GM21717 (cell line): Measurements from ENCODE around the gene AP2A2.

ENCODE experiments used
- ATAC-seq: cut with Tn5 transposase; IDR thresholded peaks from one replicate; pipeline ENCODE4 v1.9.1; 2021; ENCODE audit warnings: mild to moderate bottlenecking, moderate library complexity; ENCODE audit not compliant: unreplicated experiment

AP2A2 gene

GRCh38 chr11:1026641-1027482, 101.2 kb downstream of the AP2A2 start:
- no peak for ATAC-seq

DNA sequence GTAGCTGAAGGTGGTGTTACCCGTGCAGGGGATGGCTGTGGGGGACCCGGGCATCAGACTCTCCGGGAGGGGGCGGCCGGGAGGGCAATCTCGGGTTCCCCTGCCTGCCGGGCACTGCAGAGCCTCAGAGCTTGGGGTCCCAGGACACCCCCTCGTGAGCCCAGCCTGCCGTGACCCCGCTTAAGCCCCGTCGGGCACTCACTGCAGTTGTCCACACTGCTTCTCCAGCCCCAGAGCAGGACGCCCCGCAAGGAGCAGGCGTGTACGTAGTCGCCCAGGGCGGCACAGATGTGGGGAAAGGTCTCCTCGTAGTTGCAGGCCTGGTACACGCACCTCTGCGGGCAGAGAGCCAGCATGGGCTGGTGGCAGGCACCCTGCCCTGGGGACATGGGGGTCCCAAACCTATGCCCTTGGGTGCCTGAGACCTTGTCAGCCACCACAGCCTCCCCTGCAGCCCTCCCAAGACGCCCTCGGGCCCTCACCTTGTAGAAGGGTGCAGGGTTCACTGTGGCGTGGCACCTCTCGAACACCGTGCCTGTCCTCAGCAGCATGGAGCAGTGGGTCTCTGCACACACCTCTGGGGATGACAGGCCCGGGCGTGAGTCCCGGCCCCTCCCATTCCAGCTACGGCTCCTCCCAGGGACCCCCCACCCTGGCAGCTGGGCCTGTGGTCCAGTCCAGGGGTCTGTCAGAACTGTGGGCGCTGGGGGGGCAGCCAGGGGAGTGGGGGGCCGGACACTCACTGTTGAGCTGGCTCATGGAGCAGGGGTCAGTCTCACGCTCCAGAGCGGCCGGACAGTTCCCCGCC, 102.0 kb downstream of the AP2A2 start:
- ATAC-seq, result no peak

GRCh38 chr11:1028291-1028540, 102.5 kb downstream of the AP2A2 start:
- ATAC-seq, result no peak

DNA sequence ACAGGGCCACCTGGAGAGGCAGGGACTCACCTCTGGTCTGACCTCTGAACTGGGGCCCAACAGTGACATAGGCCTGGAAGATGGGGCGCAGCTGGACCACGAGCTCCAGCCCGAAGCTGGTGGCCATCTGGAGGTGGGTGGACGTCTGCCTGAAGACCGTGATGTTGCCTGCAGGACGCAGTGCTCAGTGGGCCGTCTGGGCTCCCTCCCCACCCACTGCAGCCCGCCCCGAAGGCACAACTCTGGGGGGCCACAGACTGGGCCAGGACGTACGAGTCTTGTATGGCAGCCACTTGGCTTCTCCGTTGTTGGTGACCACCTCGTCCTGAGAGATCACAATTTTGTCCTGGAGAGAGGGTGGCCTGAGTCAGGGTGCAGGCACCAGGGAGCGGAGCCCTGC, 102.9 kb downstream of the AP2A2 start:
- ATAC-seq, result no peak

- no peak for ATAC-seq
These were observed 103.4 kb downstream of the AP2A2 start for GRCh38 chr11:1029051-1029450.

GRCh38 chr11:1029654-1030053, 104.0 kb downstream of the AP2A2 start:
- no peak for ATAC-seq

DNA sequence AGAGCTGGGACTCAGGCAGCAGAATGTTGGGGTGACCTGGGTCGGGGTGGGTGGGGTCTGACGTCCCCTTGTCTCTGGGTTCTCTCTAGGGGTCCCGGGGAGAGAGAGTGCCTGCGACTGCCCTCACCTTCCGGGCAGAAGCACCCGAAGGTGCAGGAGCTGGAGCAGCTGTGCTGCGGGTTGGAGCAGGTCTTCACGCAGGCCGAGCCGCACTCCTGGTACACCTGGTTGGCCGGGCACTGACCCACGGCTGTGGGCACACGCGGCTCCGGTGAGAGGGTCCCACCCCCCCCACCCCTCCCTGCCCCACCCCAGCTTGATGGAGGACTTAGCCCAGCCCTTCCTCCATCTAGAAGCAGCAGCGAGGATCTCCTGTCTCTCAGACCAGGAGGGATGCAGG, 104.4 kb downstream of the AP2A2 start:
- no peak for ATAC-seq

DNA sequence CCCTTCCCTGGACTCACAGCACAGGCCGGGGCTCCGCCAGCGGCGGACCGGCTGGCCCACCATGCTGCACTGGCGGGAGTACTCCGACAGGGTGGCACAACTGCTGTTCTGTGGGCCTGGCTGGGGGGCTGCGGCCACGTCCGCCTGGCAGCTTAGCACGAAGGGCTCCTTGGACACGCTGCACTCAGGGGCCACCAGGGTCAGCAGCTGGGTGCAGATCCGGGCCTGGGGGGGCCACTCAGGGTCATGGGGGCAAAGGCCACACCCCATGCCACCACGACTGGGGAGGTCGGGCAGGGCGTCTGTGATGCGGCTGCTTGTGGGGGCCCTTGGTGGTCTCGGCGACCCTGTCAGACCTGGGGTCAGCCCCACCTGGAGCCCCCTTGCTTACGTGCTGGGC, 104.9 kb downstream of the AP2A2 start:
- ATAC-seq, result no peak

GRCh38 chr11:1031121-1031899, 105.6 kb downstream of the AP2A2 start:
- no peak for ATAC-seq

- no peak for ATAC-seq
These were observed 106.7 kb downstream of the AP2A2 start for GRCh38 chr11:1032310-1032891.

GRCh38 chr11:1033016-1033798, 107.5 kb downstream of the AP2A2 start:
- no peak for ATAC-seq

DNA sequence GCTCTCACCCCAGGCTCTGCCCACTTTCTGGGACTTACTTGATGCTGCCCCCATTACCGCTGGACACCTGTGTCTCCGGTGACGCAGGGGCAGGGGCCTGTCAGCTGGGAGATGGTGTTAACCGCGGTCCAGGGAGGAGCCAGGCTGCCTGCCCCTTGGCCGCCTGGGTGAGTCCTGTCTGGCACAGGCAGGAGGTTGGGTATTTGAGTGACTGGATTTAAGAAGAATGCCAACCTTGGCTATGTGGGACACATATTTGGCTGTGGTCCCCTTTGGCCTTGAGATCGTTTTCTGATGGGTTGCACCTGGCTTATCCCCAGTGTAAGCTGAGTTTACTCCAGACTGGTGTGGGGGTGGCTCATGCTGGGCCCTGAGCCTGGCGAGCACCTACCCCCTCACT, 108.3 kb downstream of the AP2A2 start:
- ATAC-seq, result no peak

- no peak for ATAC-seq
These were observed 109.0 kb downstream of the AP2A2 start for GRCh38 chr11:1034456-1035295.

DNA sequence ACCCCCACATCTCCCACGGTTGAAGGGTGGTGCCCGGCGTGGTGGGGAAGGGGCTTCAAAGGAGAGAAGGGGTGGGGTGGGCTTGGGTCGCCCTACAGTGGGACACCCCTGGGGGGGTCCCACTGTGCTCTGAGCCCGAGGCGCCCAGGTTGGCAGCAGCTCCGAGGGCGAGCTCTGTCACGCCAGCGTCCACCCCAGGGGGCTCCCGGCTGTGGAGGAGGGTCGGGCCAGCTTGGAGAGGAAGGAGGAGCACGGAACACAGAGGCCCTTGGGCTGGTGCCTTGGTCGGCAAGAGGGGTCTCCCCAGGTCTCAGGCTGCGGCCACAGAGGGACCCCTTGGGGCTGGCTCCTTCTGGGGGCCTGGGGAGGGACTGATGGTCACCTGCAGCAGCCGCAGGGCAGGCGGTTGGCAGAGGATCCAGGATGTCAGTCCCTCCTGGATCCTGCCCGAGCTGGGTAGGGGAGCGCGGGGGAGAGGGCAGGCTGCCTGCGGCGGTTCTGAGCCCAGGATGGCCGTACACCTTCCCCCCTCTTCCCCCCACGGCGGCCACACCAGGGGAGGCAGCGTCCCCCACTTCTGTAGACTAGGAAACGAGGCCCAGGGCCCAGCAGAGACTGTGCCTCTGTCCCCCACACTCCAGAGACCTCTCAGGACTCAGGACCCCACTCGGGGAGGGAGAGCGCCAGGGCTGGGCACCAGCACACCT, 110.1 kb downstream of the AP2A2 start:
- ATAC-seq, result no peak

- ATAC-seq, result no peak
These were observed 110.7 kb downstream of the AP2A2 start, which contains the start of gene MUC6 for GRCh38 chr11:1036303-1036923. TSS of gene MUC6 (minus strand) at chr11:1036718. CDS start at chr11:1036655, 63 bp downstream.

- ATAC-seq, result no peak
These were observed 111.3 kb downstream of the AP2A2 start for GRCh38 chr11:1036931-1037330.

DNA sequence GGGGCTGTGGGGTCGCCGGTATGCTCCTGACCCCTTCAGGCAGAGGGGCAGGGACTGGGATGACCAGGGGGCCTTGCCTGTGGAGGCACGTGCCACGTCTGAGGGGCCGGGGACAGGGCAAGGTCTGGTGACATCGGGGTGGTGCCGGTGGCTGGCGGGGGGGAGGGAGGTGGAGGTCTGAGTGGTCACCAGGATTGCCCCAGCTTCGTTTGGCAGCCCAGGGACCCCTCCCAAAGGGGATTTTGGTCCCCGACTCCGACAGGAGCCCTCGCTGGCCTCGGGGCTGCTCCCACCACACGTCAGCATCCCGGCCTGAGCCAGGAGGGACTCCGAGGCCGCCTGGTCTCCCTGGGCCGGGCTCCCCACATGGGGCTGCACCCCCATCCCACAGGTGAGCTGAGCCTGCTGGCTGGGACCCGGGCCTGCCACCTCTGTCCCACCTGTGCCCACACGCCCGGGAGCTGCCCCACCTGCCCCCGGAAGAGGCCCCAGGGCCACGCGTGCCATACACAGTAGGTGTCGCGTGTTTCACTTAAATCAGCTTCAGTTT, 111.9 kb downstream of the AP2A2 start:
- no peak for ATAC-seq

DNA sequence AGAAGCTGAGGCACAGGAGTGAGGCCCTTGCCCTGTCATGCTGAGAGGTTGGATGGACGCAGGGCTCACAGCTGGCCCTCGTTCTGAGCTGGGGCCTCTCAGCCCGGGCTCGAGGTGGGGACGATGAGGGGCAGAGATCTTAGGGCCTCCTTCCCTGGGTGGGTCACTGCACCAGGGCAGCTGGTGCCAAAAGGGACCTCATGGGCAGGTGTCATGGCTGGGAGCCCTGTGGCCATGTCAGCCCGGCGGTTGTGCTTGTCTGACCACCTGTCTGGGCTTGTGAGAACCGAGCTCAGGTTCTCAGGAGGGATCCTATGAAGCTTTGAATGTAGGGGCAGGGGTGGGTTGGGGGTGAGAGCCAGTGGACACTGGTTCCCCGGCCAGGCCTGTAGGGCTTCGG, 112.7 kb downstream of the AP2A2 start:
- ATAC-seq, result no peak
